Sigmoid colon (tissue), 7 donors: ENCODE data around the gene EVI2A. TPM values are rescaled to one million over a fixed set of nuclear protein-coding genes. Genes with fewer than 3 reads are reported as not detected.

Source experiments
- DNase-seq: peaks from one replicate; pipeline ENCODE4 v3.0.0-alpha.2; 2019
- H3K27ac ChIP-seq, 4 donors: fragments of 200-600 bp; sonication (generic); one replicate each; pipeline ENCODE4 v1.5.1; 2016 to 2019; ENCODE audit warnings: mild to moderate bottlenecking in 1 of 4
- H3K27me3 ChIP-seq, 3 donors: fragments of 200-600 bp; sonication (generic); one replicate each; pipeline ENCODE4 v1.5.1; 2019; ENCODE audit warnings: mild to moderate bottlenecking in 1 of 3
- H3K36me3 ChIP-seq, 4 donors: fragments of 200-600 bp; sonication (generic); one replicate each; pipeline ENCODE4 v1.5.1; 2016 to 2019
- H3K4me1 ChIP-seq, 4 donors: fragments of 200-600 bp; sonication (generic); one replicate each; pipeline ENCODE4 v1.5.1; 2017 to 2019
- H3K4me3 ChIP-seq, 4 donors: fragments of 200-600 bp; sonication (generic); one replicate each; pipeline ENCODE4 v1.5.1; 2017 to 2019; ENCODE audit warnings: mild to moderate bottlenecking in 2 of 4, moderate library complexity in 1 of 4
- H3K9me3 ChIP-seq, 4 donors: fragments of 200-600 bp in 3 of 4; sonication (generic) in 3 of 4; one replicate each; pipeline versions ENCODE4 v1.5.1 to v1.6.1; 2013 to 2019
- EP300 ChIP-seq, 4 donors: sonication (generic); formaldehyde crosslinking; IDR thresholded peaks; one replicate each; pipeline ENCODE4 v1.6.1; 2017; ENCODE audit warnings: antibody characterized with exemption in 4 of 4
- POLR2A ChIP-seq, 2 donors: fragments of 450-650 bp; IDR thresholded peaks; one replicate each; pipeline ENCODE4 v1.6.1; 2016; ENCODE audit warnings: antibody characterized with exemption in 2 of 2, mild to moderate bottlenecking in 2 of 2, moderate library complexity in 2 of 2
- POLR2AphosphoS5 ChIP-seq, 4 donors: sonication (generic); formaldehyde crosslinking; IDR thresholded peaks; one replicate each; pipeline ENCODE4 v1.6.1; 2017; ENCODE audit warnings: antibody characterized with exemption in 4 of 4
- WGBS, 2 donors: extraction: QIAGEN DNeasy Blood & Tissue Kit; methylation state at CpG; one replicate each; pipeline ENCODE4 v1.1.7; 2013; 5-methylcytosine and 5-hydroxymethylcytosine counted together
- intact Hi-C: fragments of 100-400 bp; cut with DNase I; formaldehyde crosslinking; loops from one replicate; pipeline ENCODE4 v1.15.1; 2023
- polyA plus RNA-seq, 3 donors: library from polyadenylated mRNA; stranded (reverse); fragments of 200-250 nt; gene quantifications; one replicate each; pipeline ENCODE4 v1.2.3, GENCODE V29; 2013
- total RNA-seq, 4 donors: library from RNA; depleted of rRNA; stranded (reverse); fragments of >200 nt; gene quantifications; one replicate each; pipeline ENCODE4 v1.1.0, GENCODE V29; 2016
- TF ChIP-seq, protein P1 (sequence below), 4 experiments: fragments of 450-650 bp in 3 of 4; fragments of 200-600 bp in 1 of 4; IDR thresholded peaks; one replicate each; pipeline ENCODE4 v1.5.1; 2016 to 2019; ENCODE audit warnings: antibody characterized with exemption in 4 of 4, mild to moderate bottlenecking in 3 of 4, moderate library complexity in 2 of 4
- donor health status: healthy with polysubstance abuse.
- donor health status: Bipolar disorder and iron deficiency.
- donor health status: healthy.

Gene EVI2A
- total and polyA plus RNA-seq, 7 donors, result 6.9 to 23.0 (median 9.0) TPM

DNA sequence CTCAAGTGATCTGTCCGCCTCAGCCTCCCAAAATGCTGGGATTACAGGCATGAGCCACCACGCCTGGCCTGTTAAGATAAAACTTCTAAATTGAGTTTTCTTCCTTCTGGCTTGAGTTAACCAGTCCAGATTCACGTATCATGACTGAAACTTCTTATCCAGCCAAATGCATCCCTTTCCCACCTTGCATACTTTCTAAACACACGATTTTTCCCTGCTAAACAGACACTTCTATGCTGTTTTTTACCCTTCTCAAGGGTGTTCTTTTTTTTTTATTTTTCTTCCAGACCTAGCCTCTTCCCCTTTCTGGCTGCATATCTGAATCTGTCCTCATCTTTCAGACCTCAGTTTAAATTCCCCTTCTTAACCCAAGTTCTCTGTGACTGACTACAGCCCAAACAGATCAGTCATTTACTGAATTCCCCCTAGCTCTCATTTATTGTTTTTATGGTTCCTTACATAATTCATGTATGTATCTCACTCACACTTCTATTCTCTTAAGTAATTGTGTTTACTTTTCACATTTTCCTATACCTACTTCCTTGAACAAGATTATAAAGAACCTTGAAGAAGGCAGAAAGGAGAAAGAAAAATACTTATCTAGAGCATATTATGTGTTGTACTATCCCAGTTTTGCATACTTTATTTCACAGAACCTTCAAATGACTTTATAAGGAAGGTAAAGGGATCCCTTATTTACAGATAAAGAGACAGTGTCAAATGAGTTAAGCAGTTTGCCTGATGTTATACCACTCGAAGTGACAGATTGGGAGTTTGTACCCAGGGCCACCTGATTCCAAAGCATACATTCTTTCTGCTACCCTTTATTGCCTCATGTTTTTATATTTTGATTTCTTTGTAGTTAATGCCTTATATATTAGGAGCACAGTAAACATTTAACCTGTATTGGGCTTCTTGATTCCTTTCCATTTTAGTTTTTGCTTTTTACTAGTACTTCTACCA is 12.8 kb downstream of the EVI2A start:
- H3K36me3 ChIP-seq, result no peaks in the 10 kb centered on the region
- no peak for TF ChIP-seq POLR2AphosphoS5 (IDR thresholded peaks at IDR 0.05)
- TF ChIP-seq, protein P1, sequence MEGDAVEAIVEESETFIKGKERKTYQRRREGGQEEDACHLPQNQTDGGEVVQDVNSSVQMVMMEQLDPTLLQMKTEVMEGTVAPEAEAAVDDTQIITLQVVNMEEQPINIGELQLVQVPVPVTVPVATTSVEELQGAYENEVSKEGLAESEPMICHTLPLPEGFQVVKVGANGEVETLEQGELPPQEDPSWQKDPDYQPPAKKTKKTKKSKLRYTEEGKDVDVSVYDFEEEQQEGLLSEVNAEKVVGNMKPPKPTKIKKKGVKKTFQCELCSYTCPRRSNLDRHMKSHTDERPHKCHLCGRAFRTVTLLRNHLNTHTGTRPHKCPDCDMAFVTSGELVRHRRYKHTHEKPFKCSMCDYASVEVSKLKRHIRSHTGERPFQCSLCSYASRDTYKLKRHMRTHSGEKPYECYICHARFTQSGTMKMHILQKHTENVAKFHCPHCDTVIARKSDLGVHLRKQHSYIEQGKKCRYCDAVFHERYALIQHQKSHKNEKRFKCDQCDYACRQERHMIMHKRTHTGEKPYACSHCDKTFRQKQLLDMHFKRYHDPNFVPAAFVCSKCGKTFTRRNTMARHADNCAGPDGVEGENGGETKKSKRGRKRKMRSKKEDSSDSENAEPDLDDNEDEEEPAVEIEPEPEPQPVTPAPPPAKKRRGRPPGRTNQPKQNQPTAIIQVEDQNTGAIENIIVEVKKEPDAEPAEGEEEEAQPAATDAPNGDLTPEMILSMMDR (IDR thresholded peaks at IDR 0.05), result no peak
- peak overlapping the region in 1 of 4 donors; percentile 4 for H3K27ac ChIP-seq
- no peaks in the 10 kb centered on the region for H3K9me3 ChIP-seq
- H3K4me3 ChIP-seq, result no peak overlapping the region
- 36 to 44% methylated on average over 5 of the region's 5 CpGs for WGBS, 2 donors
- no peaks in the 10 kb centered on the region for H3K27me3 ChIP-seq
- intact Hi-C loops, result no loop called here
- H3K4me1 ChIP-seq, result no peaks in the 10 kb centered on the region
- no peak for DNase-seq

DNA sequence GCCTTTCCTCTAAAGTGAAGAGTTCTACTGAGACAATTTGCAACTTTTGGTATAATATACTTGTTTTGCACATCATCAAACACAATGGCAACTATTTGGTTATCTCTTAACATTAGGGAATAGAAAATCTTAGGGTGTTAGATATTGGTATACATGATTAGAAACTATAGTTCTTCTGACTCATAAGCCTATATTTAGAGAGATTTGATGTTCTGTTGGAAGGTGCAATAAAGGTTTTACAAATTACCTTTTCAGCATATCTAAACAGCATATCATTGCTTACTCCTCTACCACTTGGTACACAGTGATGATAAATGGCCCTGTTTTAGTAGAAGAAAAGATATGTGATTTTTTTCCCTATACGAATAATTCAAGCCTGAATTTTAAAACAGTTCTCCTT is 13.8 kb downstream of the EVI2A start:
- H3K9me3 ChIP-seq, result no peaks in the 10 kb centered on the region
- no peaks in the 10 kb centered on the region for H3K27me3 ChIP-seq
- DNase-seq, result no peak
- WGBS, 2 donors, result 56 to 67% methylated on average over 1 of the region's 1 CpG
- intact Hi-C loops, result no loop called here
- TF ChIP-seq, protein P1 (IDR thresholded peaks at IDR 0.05), result no peak
- TF ChIP-seq POLR2AphosphoS5 (IDR thresholded peaks at IDR 0.05) (no peak), EP300 (IDR thresholded peaks at IDR 0.05) (no peak)
- no peaks in the 10 kb centered on the region for H3K4me1 ChIP-seq
- H3K4me3 ChIP-seq, result no peak overlapping the region
- H3K36me3 ChIP-seq, result no peaks in the 10 kb centered on the region
- no peak overlapping the region for H3K27ac ChIP-seq

DNA sequence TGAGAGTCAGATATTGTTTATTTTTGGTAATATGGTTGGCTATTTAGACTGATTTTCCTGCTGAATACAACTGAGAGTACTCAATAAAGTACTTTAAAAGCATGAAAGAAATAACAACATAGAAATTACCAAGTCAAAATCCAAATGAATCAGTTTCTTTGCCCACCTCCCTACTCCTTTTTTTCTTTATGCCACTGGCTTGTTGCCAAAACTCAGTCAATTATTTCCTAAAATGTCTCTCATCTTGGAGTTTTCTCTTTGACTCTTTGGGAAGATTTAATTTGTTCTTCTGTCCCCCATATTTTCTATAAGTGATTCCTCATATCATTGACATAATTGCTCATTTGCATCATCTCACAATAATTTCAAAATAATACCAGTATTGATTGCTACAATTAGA is 21.8 kb downstream of the EVI2A start:
- Histone ChIP-seq H3K27ac (no peak overlapping the region), H3K4me1 (no peaks in the 10 kb centered on the region), H3K36me3 (no peaks in the 10 kb centered on the region), H3K9me3 (no peaks in the 10 kb centered on the region), H3K27me3 (no peaks in the 10 kb centered on the region), H3K4me3 (no peak overlapping the region)
- no peak for DNase-seq
- TF ChIP-seq, protein P1 (IDR thresholded peaks at IDR 0.05), result no peak
- TF ChIP-seq POLR2A (IDR thresholded peaks at IDR 0.05) (no peak), EP300 (IDR thresholded peaks at IDR 0.05) (no peak), POLR2AphosphoS5 (IDR thresholded peaks at IDR 0.05) (no peak)
- intact Hi-C loops, result no loop called here

DNA sequence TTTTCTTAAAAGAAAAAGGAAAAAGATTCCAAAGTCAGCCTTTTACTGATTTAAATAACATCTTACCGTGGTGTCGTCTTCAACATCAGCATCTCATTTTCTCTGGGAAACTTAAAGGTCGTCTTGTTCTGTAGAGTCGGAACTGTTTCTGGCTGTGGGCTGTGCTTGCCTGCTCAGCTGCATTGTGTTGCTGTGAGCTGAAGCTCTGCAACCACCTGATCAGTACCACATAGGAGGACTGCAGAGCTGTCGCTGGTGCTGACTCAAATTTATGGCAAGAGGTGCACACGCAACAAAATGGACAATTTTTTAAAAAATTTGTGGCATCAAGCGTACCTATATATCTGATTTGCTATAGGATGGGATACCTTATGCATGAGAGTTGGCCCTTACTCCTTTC is 24.3 kb downstream of the EVI2A start, which contains the start of gene OMG:
OMG (minus strand) TSS at position 150 of the 400 bp plus-strand sequence. CDS start 908 bp downstream, outside the sequence.
- 94 to 95% methylated on average over 7 of the region's 7 CpGs for WGBS, 2 donors
- Histone ChIP-seq H3K4me3 (no peak within 1 kb of the TSS), H3K4me1 (no peaks in the 10 kb centered on the region), H3K9me3 (no peaks in the 10 kb centered on the region), H3K27ac (no peak within 1 kb of the TSS), H3K27me3 (no peaks in the 10 kb centered on the region), H3K36me3 (peaks cover 0 to 2% (median 0%) of the 10 kb centered on the region in 4 donors)
- no peak for DNase-seq
- intact Hi-C loops, result no loop called here
- no peak for TF ChIP-seq POLR2A (IDR thresholded peaks at IDR 0.05)
- TF ChIP-seq POLR2AphosphoS5 (IDR thresholded peaks at IDR 0.05), result no peak
- TF ChIP-seq, protein P1 (IDR thresholded peaks at IDR 0.05), result no peak
- TF ChIP-seq EP300 (IDR thresholded peaks at IDR 0.05), result no peak
